ENCODE data around the gene RAMP1.

Gene RAMP1

GRCh38 chr2:237956402-237956736 lies 96.9 kb downstream of the RAMP1 start:
- no peak for DNase-seq

DNA sequence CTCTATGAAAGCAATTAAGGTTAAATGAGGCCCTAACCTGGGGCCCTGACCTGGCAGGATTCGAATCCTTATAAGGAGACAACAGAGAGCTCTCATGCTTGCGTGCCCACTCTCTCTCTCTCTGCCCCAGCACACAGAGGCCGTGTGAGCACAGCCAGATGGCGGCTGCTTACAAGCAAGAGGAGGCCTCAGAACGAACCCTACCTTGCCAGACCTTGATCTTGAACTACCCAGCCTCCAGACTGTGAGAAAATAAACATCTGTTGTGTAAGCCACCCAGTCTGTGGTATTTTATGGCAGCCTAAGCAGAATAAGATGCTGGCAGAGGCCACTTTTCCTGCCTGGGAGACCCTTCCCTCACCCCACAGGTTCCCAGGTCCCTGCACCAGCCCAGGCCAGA lies 102.2 kb downstream of the RAMP1 start:
- DNase-seq, result no peak

All from activated naive CD4-positive, alpha-beta T cell (primary cell).